Hepatocyte (in vitro differentiated cells): ENCODE data around the gene PRKAR1B.

Experiments used
- CTCF ChIP-seq: fragments of 200-600 bp; sonication (generic); IDR thresholded peaks from 2 replicates; pipeline ENCODE4 v1.5.1; 2016; ENCODE audit warnings: antibody characterized with exemption, mild to moderate bottlenecking; ENCODE audit not compliant: poor library complexity
- EZH2 ChIP-seq: fragments of 200-600 bp; sonication (generic); IDR thresholded peaks from 2 replicates; pipeline ENCODE4 v1.6.1; 2016; ENCODE audit warnings: antibody characterized with exemption, mild to moderate bottlenecking, borderline replicate concordance
- EZH2phosphoT487 ChIP-seq: fragments of 200-600 bp; sonication (generic); IDR thresholded peaks from one replicate; pipeline ENCODE4 v1.6.1; 2018; ENCODE audit warnings: antibody characterized with exemption, mild to moderate bottlenecking, low read depth, moderate library complexity; ENCODE audit not compliant: unreplicated experiment, severe bottlenecking

- TF ChIP-seq CTCF (no peak), EZH2 (no peak), EZH2phosphoT487 (no peak)
Measured at GRCh38 chr7:767941-768731, 41.1 kb upstream of the PRKAR1B start.
